ENCODE measurements around the gene PSMD11.

Gene PSMD11

DNA sequence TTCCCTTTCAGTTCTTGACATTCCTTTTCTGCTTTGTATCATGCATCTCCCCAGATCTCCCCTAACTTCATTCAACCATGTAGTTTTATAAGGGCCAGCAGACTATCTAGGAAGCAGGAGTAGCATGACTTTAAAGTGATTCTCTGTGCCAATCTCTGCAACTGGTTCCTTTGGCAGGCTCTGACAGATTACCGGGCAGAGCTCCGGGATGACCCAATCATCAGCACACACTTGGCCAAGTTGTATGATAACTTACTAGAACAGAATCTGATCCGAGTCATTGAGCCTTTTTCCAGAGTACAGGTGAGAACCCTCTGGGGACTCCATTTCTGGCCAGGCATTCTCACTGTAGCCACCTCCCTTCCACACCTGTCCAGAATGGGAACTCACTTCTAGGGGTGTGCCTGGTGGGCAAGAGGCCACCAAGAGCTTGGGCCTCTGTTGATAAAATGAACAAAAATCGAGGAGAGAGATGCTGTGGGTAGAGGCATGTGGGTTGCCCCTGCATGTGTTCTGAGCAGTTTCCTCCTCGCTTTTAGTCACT, 34.8 kb downstream of the PSMD11 start:
- Histone ChIP-seq H3K9me3 (ENCODE audit: low read length) (no peaks in the 10 kb centered on the region), H3F3A (ENCODE audit: insufficient read depth, low read length) (0 out of 2 replicates have a peak, but pooled peaks cover 2% of the 10 kb centered on the region), H3K79me2 (ENCODE audit: insufficient read depth, low read length) (no peaks in the 10 kb centered on the region), H3K27me3 (ENCODE audit: insufficient read depth, low read length) (no peaks in the 10 kb centered on the region), H4K20me1 (ENCODE audit: insufficient read depth, low read length) (no peaks in the 10 kb centered on the region), H3K4me1 (ENCODE audit: insufficient read depth, low read length, severe bottlenecking) (no peaks in the 10 kb centered on the region), H3K4me2 (ENCODE audit: low read length) (no peak overlapping the region), H3K9me2 (ENCODE audit: low read depth, low read length) (no peaks in the 10 kb centered on the region), H3K9ac (ENCODE audit: low read length) (no peak overlapping the region), H3K36me3 (ENCODE audit: insufficient read depth, low read length) (peaks cover 86% of the 10 kb centered on the region), H3K4me3 (ENCODE audit: low read depth, low read length, poor library complexity, severe bottlenecking) (no peak overlapping the region), H3K27ac (ENCODE audit: low read depth, low read length, poor library complexity, severe bottlenecking) (no peak overlapping the region), H2AFZ (ENCODE audit: low read length) (no peak overlapping the region)
- TF ChIP-seq, protein P1, sequence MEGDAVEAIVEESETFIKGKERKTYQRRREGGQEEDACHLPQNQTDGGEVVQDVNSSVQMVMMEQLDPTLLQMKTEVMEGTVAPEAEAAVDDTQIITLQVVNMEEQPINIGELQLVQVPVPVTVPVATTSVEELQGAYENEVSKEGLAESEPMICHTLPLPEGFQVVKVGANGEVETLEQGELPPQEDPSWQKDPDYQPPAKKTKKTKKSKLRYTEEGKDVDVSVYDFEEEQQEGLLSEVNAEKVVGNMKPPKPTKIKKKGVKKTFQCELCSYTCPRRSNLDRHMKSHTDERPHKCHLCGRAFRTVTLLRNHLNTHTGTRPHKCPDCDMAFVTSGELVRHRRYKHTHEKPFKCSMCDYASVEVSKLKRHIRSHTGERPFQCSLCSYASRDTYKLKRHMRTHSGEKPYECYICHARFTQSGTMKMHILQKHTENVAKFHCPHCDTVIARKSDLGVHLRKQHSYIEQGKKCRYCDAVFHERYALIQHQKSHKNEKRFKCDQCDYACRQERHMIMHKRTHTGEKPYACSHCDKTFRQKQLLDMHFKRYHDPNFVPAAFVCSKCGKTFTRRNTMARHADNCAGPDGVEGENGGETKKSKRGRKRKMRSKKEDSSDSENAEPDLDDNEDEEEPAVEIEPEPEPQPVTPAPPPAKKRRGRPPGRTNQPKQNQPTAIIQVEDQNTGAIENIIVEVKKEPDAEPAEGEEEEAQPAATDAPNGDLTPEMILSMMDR (IDR thresholded peaks at IDR 0.05; ENCODE audit: low read length): no peak
- no peak for TF ChIP-seq EZH2 (IDR thresholded peaks at IDR 0.05; ENCODE audit: borderline replicate concordance, low read length)

DNA sequence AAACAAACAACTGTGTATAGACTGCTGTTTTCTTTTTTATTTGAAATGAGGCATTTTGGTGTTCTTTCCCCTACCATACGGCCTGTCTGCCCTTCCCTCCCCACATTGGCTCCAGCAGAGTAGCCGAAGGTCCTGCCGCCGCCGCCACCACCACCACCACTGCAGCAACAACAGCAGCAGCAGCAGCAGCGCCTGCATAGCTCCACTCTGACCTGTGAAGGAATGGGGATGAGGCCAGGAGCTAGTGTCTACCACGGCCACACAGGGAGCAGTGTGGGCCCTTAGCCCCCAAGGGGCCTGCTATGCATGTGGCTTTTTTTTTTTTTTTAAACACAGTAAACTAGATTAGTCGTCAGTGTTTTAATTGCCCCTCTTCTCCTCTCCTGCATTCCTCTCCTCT, 36.9 kb downstream of the PSMD11 start:
- Histone ChIP-seq H3K79me2 (ENCODE audit: insufficient read depth, low read length) (no peaks in the 10 kb centered on the region), H3F3A (ENCODE audit: insufficient read depth, low read length) (0 out of 2 replicates have a peak, but pooled peaks cover 2% of the 10 kb centered on the region), H3K4me3 (ENCODE audit: low read depth, low read length, poor library complexity, severe bottlenecking) (no peak overlapping the region), H3K9ac (ENCODE audit: low read length) (no peak overlapping the region), H3K9me2 (ENCODE audit: low read depth, low read length) (no peaks in the 10 kb centered on the region), H3K27me3 (ENCODE audit: insufficient read depth, low read length) (no peaks in the 10 kb centered on the region), H3K4me1 (ENCODE audit: insufficient read depth, low read length, severe bottlenecking) (peaks cover 5% of the 10 kb centered on the region), H3K27ac (ENCODE audit: low read depth, low read length, poor library complexity, severe bottlenecking) (no peak overlapping the region), H3K9me3 (ENCODE audit: low read length) (no peaks in the 10 kb centered on the region), H2AFZ (ENCODE audit: low read length) (no peak overlapping the region), H4K20me1 (ENCODE audit: insufficient read depth, low read length) (no peaks in the 10 kb centered on the region), H3K4me2 (ENCODE audit: low read length) (no peak overlapping the region), H3K36me3 (ENCODE audit: insufficient read depth, low read length) (peaks cover 65% of the 10 kb centered on the region)
- no peak for TF ChIP-seq EZH2 (IDR thresholded peaks at IDR 0.05; ENCODE audit: borderline replicate concordance, low read length)
- TF ChIP-seq, protein P1 (IDR thresholded peaks at IDR 0.05; ENCODE audit: low read length): no peak

DNA sequence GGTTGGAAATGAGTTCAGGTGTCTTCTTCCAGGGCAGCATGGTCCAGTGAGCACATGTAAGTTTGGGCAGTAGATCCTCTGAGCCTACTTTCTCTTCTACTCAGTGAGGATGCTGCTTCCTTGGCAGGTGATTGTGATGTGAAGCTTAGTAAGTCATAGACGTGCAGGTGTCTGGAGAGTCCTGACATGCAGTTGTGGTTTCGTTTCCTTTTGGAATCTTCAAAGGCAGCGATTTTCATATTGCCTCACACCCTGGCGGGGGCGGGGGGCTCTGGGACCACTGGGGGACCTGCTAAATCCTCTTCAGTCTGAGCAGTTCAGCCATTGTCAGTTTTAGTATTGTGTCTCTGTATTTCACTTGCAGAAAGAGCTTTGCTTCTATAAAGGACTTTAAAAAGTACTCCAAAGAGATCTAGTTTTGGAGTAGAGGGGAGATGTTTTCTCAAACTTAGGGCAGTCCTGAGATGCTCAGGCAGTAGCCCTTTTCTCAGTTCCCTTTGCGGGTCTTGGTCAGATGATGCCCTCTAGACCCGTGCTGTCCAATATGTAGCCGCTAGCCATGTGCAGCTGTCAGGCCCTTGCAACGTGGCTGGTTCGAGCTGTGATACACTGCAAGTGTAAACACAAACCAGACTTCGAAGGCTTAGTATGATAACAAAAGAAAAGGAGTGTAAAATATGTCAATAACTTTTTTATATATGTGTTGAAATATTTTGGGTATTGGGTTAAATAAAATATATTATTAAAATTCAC, 38.4 kb downstream of the PSMD11 start:
- H3K9me2 ChIP-seq (ENCODE audit: low read depth, low read length): no peaks in the 10 kb centered on the region
- H3K79me2 ChIP-seq (ENCODE audit: insufficient read depth, low read length): no peaks in the 10 kb centered on the region
- TF ChIP-seq, protein P1 (IDR thresholded peaks at IDR 0.05; ENCODE audit: low read length): no peak
- TF ChIP-seq EZH2 (IDR thresholded peaks at IDR 0.05; ENCODE audit: borderline replicate concordance, low read length): no peak
- peaks cover 10% of the 10 kb centered on the region for H3K4me1 ChIP-seq (ENCODE audit: insufficient read depth, low read length, severe bottlenecking)
- no peak overlapping the region for H2AFZ ChIP-seq (ENCODE audit: low read length)
- no peak overlapping the region for H3K27ac ChIP-seq (ENCODE audit: low read depth, low read length, poor library complexity, severe bottlenecking)
- H3F3A ChIP-seq (ENCODE audit: insufficient read depth, low read length): 0 out of 2 replicates have a peak, but pooled peaks cover 2% of the 10 kb centered on the region
- no peaks in the 10 kb centered on the region for H3K27me3 ChIP-seq (ENCODE audit: insufficient read depth, low read length)
- H3K4me3 ChIP-seq (ENCODE audit: low read depth, low read length, poor library complexity, severe bottlenecking): no peak overlapping the region
- H3K9me3 ChIP-seq (ENCODE audit: low read length): no peaks in the 10 kb centered on the region
- H3K36me3 ChIP-seq (ENCODE audit: insufficient read depth, low read length): peaks cover 51% of the 10 kb centered on the region
- H3K9ac ChIP-seq (ENCODE audit: low read length): no peak overlapping the region
- H4K20me1 ChIP-seq (ENCODE audit: insufficient read depth, low read length): no peaks in the 10 kb centered on the region
- no peak overlapping the region for H3K4me2 ChIP-seq (ENCODE audit: low read length)

All from OCI-LY1 (cell line).